A204.1 (cell line): ENCODE data around the gene CFAP53.
A peak's percentile ranks its signal among the peaks of the same experiment; 100 is the strongest.
"Not testable (repeated sequence)": the region's sequence is repeated elsewhere in the genome, so short reads cannot be mapped to it uniquely, and the experiment has no call there.

Source experiments
- FAIRE-seq: peaks from 2 replicates; lab custom pipeline; 2012; peaks lifted over from hg19 to GRCh38; lab: Jason Lieb, UNC

The CFAP53 gene, protein sequence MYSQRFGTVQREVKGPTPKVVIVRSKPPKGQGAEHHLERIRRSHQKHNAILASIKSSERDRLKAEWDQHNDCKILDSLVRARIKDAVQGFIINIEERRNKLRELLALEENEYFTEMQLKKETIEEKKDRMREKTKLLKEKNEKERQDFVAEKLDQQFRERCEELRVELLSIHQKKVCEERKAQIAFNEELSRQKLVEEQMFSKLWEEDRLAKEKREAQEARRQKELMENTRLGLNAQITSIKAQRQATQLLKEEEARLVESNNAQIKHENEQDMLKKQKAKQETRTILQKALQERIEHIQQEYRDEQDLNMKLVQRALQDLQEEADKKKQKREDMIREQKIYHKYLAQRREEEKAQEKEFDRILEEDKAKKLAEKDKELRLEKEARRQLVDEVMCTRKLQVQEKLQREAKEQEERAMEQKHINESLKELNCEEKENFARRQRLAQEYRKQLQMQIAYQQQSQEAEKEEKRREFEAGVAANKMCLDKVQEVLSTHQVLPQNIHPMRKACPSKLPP

DNA sequence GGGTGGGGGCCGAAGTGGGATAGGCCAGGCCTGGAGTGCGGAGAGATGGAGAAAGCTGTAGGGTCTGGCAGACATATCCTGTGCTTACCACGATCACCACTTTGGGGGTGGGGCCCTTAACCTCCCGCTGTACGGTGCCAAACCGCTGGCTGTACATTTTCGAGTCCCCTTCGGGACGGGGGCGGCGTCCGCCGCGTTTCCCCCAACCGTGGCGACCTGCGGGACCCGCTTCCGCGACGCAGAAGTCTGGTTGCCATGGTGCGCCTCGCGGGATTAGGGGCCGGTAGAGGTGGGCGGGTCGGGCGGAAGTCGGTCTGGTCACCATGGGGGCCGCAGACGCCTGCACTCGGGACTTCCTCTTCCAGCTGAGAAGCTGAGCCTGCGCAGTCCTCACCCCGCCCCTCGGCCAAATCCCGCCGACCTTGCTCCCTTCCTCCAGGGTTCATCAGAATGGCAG lies at the start of gene CFAP53:
Gene CFAP53 (minus strand): TSS at position 248 of the 457 bp plus-strand sequence. CDS start 91 bp downstream, at position 157.
- FAIRE-seq, result peak; percentile 19

DNA sequence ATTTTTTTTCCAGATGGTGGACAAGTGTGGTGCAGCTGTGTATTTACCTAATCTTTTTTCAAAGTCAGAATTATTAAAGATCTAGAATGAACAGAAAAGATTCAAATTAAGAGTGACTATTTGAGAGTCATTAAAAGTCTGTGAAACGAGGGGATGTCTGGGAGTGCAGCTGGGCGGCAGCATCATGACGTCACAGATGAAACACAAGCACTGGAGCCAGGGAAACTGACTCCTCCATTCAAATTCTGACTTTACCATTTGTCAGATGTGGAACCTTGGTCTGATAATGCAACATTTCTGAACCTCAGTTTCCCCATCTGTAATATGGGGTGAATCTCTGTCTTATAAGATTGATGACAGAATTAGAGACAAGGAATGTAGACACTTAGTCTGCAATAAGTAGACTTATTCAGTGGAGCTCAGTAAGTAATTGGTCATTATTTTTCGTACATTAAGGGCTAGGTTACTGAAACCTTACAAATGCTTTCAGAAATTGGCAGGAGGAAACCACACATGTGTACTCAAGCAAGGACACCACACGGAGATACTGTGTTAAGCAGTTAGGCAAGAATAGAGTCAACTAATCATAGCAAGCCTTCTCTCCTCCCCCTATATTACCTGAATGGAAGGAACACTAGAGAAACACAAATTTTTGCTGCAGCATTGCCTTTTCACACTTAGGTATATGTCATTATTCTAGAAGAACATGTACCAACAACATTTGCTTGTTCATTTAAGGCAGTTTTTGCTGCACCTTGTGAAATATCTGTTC lies 49.0 kb upstream of the CFAP53 start:
- no peak for FAIRE-seq

DNA sequence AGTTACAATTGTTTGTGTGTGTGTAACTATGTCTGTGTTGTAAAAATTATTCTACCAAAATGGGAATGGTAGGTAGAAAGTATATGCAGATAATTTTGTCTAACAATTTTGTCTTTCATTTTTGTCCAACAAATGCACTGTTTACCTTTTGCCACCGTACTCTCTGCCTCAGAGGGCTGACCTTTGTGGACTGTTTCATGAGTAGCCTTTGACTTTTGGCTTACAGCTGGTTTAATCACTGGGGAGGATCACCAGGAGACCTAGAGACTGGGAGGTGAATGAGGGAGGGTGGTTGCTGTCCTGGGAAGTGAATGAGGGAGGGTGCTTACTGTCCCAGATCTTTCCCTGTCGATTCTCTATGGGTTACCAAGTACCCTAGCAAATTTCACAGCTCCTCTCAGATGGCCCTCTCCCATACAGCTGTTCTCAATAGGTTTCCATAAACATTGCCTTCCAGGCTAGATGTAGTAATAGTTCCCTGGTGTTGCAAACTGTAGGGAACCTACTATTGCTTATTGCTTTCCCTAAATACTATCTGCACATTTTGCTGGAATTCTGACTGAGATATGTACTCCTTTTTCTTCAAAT lies 47.7 kb upstream of the CFAP53 start:
- no peak for FAIRE-seq

DNA sequence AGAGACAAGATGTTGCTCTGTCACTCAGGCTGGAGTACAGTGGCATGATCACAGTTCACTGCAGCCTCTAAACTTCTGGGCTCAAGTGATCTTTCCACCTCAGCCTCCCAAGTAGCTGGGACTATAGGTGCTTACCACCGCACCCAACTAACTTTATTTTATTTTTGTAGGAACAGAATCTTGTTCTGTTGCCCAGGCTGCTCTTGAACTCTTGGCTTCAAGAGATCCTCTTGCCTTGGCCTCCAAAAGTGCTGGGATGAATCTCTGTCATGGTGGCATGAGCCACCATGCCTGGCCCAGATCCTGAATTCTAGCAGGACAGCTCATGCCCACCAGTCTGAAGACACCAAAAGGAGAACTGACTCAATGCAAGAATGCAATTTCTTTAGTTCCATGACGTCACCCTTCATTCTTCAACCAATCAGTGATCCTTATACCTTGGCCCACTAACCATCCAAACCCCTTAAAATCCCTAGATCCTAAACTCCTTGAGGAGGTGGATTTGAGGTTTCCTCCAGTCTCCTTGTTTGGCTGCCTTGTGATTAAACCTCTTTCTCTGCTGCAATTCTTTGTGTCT lies 46.8 kb upstream of the CFAP53 start:
- FAIRE-seq, result no peak

DNA sequence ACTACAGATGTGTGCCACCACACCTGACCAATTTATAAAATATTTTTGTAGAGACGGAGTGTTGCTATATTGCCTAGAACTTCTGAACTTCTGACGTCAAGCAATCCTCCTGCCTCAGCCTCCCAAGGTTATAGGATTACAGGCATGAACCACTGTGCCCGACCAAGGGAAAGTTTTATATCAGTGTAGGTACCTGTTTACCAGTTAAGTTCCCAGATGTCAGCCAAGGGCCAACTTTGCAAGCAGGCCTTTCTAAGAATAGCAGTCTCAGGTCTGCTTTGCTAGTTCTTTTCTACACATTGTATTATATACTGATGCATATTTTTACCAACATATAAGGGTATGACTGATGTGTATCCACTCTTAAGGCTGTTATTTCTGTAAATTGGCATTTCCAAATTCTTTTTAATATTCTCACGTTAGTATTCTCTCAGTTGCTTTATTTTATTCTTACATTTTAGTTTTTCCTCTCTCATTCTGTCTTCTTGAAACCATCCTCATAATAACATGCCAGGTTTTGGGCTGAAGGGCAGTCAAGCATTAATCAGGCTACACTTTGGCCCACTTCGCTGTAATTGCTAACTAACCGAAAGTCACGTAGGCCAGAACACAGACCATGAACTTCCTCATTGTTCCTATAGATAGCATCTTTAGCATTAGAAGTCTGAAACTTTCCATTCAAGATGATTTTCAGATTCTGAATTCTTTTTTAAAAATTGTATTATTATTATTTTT lies 46.2 kb upstream of the CFAP53 start:
- FAIRE-seq, result no peak

GRCh38 chr18:50311650-50312049 lies 45.4 kb upstream of the CFAP53 start:
- FAIRE-seq, result no peak

GRCh38 chr18:50310080-50310479 lies 43.8 kb upstream of the CFAP53 start:
- no peak for FAIRE-seq

GRCh38 chr18:50308851-50309250 lies 42.6 kb upstream of the CFAP53 start:
- FAIRE-seq, result not testable (repeated sequence)

DNA sequence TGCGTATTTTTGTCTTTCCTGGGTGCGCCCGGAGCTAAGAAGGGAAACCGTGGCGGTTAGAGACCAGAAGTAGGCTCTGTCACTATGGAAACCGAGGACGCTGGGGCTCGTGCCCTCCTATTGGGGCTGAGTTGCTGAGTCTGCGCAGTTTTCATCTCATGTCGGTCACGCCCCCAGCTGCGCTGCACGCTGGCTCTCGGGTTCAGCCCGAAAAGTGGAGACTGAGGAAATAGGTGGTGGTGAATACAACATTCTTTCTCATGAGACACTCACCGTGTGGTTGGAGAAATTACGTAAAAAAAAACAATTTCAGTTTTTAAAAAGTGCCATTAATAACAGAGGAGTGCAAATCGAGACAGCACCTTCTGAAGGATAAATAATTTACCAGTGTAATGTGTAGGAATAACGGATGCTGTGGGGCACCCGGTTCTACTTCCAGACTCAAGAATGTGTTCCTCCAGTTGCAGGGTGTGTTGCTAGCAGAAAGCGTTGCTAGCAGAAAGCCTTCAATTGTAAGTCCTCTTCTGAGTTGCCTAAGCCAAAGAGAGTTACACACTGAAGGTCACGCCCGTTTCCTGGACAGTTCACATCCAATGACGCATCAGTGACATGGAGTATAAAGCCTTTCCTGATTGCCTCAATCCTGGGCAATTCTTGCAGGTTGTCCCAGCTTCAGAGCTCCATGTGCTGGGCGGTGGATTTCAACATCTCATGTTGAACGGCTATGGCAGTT lies 41.6 kb upstream of the CFAP53 start:
- no peak for FAIRE-seq

- FAIRE-seq, result no peak
Measured at GRCh38 chr18:50307400-50307737, 41.1 kb upstream of the CFAP53 start.

DNA sequence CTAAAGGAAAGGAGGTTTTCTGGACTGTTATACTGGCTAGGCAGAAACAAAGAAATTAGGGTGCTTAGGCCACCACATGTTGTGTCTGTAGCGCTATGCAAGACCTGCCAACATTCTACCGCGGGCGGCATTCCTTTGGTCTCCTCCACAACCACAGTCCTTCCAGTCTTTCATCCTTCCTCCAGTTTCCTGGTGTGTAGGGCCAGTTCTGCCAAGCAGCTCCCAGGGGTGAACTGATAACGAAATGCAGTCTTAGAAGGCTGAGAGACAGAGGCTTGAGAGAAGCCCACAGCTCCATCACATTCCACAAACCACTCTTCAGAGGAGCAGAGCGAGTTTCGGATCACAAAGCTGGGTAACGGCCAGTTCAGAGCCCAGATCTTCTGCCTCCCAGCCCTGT lies 40.6 kb upstream of the CFAP53 start:
- no peak for FAIRE-seq

GRCh38 chr18:50301074-50301473 lies 34.8 kb upstream of the CFAP53 start:
- FAIRE-seq, result no peak

- FAIRE-seq, result no peak
Measured at GRCh38 chr18:50299626-50300388, 33.5 kb upstream of the CFAP53 start.

GRCh38 chr18:50298443-50299284 lies 32.4 kb upstream of the CFAP53 start:
- FAIRE-seq, result no peak

DNA sequence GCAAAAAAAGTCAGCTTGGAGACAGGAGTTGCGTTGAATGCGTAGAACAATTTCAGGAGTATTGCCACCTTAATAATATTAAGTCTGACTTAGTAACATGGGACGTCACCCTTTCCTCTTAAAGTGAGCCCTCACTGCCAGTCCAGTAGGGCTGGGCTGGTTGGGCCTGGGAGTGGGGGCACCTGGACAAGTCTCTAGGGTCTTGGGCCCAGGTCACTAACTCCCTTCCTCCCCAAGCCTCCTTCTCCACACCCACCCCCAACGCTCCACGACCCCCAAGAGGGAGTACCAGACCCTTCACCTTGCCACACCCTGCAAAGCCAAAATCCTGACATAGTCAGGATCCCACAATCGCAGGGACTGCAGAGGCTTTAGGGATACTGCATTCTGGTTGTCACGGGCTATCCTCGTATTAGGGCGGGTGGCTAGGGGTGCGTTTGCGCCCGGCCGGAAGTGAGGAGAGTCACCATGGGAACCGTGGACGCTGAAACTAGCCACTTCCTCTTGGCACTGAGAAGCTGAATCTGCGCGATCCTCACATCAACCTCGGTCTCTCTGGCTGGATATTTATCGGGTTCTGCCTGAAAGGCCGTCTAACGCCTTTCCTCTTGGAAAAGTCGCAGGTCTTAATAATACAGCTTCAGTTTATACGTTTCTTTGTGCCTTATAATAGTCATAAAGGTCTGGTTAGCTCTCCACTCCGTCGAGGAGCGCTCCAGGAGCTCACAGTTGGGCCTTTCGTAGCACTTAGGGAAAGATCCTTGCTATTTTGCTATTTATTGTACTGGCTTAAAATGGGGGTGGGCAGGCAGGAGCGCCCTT lies 31.5 kb upstream of the CFAP53 start:
- no peak for FAIRE-seq

DNA sequence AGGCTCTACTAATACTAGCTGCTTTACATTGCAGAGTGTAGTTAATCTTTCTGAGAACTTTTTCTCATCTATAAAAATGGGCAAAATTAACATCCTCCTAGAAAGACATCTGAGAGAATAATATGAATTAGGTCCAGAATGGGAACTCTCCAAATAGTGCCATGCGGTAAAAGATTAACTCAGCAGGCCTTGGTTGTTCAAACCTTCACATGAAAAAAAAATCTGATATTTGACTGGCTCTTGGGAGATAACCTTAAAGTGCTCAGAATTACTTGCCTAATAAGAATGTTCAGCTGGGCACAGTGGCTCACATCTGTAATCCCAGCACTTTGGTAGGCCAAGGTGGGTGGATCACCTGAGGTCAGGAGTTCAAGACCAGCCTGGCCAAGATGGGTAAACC lies 26.7 kb upstream of the CFAP53 start:
- FAIRE-seq, result no peak

DNA sequence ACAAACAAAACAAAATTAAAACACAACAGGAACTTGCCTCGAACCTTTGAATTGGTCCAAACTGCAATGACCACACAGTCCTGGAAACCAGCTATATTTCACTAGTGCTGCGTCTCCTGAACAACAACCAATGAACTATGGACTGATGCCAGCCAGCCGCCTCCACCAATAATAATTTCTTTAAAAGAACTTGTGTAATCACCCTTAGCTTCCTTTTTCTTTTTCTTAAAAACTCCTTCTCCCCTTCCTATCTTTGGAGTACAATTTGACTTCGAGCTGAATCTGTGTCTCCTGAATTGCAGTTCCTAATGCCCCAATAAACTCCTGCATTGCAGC lies 22.8 kb upstream of the CFAP53 start:
- no peak for FAIRE-seq

DNA sequence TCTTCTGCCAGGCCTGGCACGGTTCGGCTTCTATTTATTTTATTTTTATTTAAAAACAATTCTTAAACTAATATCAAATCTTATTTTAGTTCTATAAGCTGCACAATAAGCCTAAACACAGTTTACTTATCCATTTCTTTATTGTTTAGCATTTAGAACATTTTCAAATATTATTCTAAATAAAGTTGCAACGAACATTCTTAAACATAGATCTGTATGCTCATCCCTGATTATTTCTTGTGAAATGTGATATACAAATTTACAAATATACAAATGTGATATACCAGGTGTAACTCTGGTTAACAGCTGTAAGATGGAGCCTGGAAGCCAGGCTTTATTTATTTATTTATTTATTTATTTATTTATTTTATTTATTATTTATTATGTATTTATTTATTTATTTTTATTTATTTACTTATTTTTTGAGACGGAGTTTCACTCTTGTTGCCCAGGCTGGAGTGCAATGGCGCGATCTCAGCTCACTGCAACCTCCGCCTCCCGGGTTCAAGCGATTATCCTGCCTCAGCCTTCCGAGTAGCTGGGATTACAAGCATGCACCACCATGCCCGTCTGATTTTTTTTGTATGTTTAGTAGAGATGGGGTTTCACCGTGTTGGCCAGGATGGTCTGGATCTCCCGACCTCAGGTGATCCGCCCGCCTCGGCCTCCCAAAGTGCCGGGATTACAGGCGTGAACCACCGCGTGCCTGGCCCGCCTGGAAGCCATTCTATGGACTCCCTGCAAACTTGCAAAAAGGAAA lies 22.2 kb upstream of the CFAP53 start:
- FAIRE-seq, result peak; percentile 19
